GM12864 (cell line): Measurements from ENCODE around the gene CNOT3.
"Not testable (repeated sequence)": the region's sequence is repeated elsewhere in the genome, so short reads cannot be mapped to it uniquely, and the experiment has no call there.

Experiments
- DNase-seq: peaks from one replicate; pipeline ENCODE4 v3.0.0-alpha.2; 2011; ENCODE audit warnings: low read depth
- H3K4me3 ChIP-seq: 2 replicates; pipeline ENCODE4 v1.5.1; 2011; ENCODE audit warnings: mild to moderate bottlenecking, low read depth, low read length, control low read depth
- CTCF ChIP-seq: IDR thresholded peaks from 2 replicates; pipeline ENCODE4 v1.5.1; 2011; ENCODE audit warnings: low read depth, mild to moderate bottlenecking, moderate library complexity, low read length, control low read depth, inconsistent platforms; ENCODE audit errors: missing control alignments

Gene CNOT3

GRCh38 chr19:54190503-54191010 is 53.0 kb downstream of the CNOT3 start:
- peak; percentile 98 for DNase-seq
- no peak for TF ChIP-seq CTCF
- peak overlapping the region; percentile 92 for H3K4me3 ChIP-seq

- TF ChIP-seq CTCF: no peak
- peak; percentile 56 for DNase-seq
- H3K4me3 ChIP-seq: peak within 1 kb of the TSS; percentile 92
Observed at GRCh38 chr19:54191011-54191810, 53.6 kb downstream of the CNOT3 start, which contains the start of gene TSEN34. TSEN34 (plus strand) TSS chr19:54191308; CDS start chr19:54191365, 57 bp downstream.

GRCh38 chr19:54191811-54192453 is 54.4 kb downstream of the CNOT3 start:
- DNase-seq: no peak
- no peak for TF ChIP-seq CTCF
- H3K4me3 ChIP-seq: peak overlapping the region; percentile 92

- no peak for TF ChIP-seq CTCF
- no peak overlapping the region for H3K4me3 ChIP-seq
- DNase-seq: no peak
Observed at GRCh38 chr19:54193011-54193410, 55.4 kb downstream of the CNOT3 start.

GRCh38 chr19:54194463-54194862 is 56.9 kb downstream of the CNOT3 start:
- not testable (repeated sequence) for H3K4me3 ChIP-seq, DNase-seq

- no peak for DNase-seq
- no peak overlapping the region for H3K4me3 ChIP-seq
- no peak for TF ChIP-seq CTCF
Observed at GRCh38 chr19:54196536-54196935, 59.0 kb downstream of the CNOT3 start.

GRCh38 chr19:54197121-54197520 is 59.6 kb downstream of the CNOT3 start:
- no peak for TF ChIP-seq CTCF

More at GRCh38 chr19:54197121-54197520, 59.6 kb downstream of the CNOT3 start:
- no peak for DNase-seq
- no peak overlapping the region for H3K4me3 ChIP-seq
